MM.1S (cell line): ENCODE measurements around the gene CLCN7.

Source experiments
- EZH2phosphoT487 ChIP-seq: fragments of 300-600 bp; sonication (generic); IDR thresholded peaks from 2 replicates; pipeline ENCODE4 v1.6.1; 2018; ENCODE audit warnings: antibody characterized with exemption, low read length
- TF ChIP-seq, protein P1 (sequence below): fragments of 300-600 bp; sonication (generic); IDR thresholded peaks from 2 replicates; pipeline ENCODE4 v1.5.1; 2016; ENCODE audit warnings: antibody characterized with exemption, low read length, mixed read lengths

- TF ChIP-seq, protein P1, sequence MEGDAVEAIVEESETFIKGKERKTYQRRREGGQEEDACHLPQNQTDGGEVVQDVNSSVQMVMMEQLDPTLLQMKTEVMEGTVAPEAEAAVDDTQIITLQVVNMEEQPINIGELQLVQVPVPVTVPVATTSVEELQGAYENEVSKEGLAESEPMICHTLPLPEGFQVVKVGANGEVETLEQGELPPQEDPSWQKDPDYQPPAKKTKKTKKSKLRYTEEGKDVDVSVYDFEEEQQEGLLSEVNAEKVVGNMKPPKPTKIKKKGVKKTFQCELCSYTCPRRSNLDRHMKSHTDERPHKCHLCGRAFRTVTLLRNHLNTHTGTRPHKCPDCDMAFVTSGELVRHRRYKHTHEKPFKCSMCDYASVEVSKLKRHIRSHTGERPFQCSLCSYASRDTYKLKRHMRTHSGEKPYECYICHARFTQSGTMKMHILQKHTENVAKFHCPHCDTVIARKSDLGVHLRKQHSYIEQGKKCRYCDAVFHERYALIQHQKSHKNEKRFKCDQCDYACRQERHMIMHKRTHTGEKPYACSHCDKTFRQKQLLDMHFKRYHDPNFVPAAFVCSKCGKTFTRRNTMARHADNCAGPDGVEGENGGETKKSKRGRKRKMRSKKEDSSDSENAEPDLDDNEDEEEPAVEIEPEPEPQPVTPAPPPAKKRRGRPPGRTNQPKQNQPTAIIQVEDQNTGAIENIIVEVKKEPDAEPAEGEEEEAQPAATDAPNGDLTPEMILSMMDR = no peak
- no peak for TF ChIP-seq EZH2phosphoT487
Observed at GRCh38 chr16:1445518-1446203, 29.2 kb downstream of the CLCN7 start.
